Esophagus squamous epithelium (tissue), 4 donors: Measurements from ENCODE around the gene VTCN1.

ENCODE experiments used
- POLR2A ChIP-seq, 4 donors: fragments of 450-650 bp; IDR thresholded peaks; one replicate each; pipeline ENCODE4 v1.6.1; 2017; ENCODE audit warnings: antibody characterized with exemption in 4 of 4, mild to moderate bottlenecking in 4 of 4, moderate library complexity in 3 of 4
- TF ChIP-seq, protein P1 (sequence below), 6 experiments: fragments of 450-650 bp in 4 of 6; fragments of 200-600 bp in 2 of 6; sonication (generic) in 2 of 6; IDR thresholded peaks; one replicate each; pipeline ENCODE4 v1.5.1; 2016 to 2019; ENCODE audit warnings: antibody characterized with exemption in 6 of 6, mild to moderate bottlenecking in 4 of 6, moderate library complexity in 4 of 6

DNA sequence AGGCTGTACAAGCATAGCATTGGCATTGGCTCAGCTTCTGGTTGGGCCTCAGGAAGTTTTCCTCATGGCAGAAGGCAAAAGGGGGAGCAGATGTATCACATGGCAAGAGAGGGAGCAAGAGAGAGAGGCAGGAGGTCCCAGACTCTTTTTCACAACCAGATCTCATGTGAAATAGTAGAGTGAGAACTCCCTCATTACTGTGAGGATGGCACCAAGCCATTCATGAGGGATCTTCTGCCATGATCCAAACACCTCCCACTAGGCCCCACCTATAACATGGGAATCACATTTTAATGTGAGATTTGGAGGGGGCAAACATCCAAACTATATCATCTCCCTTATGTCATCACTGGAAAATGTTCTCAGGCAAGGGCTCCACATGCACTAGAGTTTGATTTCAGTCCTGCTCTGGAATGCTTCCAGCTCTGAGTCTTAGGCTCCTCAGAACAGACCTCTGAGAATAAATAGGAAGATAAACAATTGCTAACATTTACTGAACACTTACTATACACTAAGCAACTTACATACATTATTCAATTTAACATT is 39.4 kb upstream of the VTCN1 start:
- TF ChIP-seq, protein P1, sequence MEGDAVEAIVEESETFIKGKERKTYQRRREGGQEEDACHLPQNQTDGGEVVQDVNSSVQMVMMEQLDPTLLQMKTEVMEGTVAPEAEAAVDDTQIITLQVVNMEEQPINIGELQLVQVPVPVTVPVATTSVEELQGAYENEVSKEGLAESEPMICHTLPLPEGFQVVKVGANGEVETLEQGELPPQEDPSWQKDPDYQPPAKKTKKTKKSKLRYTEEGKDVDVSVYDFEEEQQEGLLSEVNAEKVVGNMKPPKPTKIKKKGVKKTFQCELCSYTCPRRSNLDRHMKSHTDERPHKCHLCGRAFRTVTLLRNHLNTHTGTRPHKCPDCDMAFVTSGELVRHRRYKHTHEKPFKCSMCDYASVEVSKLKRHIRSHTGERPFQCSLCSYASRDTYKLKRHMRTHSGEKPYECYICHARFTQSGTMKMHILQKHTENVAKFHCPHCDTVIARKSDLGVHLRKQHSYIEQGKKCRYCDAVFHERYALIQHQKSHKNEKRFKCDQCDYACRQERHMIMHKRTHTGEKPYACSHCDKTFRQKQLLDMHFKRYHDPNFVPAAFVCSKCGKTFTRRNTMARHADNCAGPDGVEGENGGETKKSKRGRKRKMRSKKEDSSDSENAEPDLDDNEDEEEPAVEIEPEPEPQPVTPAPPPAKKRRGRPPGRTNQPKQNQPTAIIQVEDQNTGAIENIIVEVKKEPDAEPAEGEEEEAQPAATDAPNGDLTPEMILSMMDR (IDR thresholded peaks at IDR 0.05): no peak
- TF ChIP-seq POLR2A (IDR thresholded peaks at IDR 0.05): no peak
